OCI-LY7 (cell line): ENCODE measurements around the gene MAPK8IP3.

Experiments
- EZH2phosphoT487 ChIP-seq: fragments of 200-600 bp; sonication (generic); IDR thresholded peaks from 2 replicates; pipeline ENCODE4 v1.6.1; 2018; ENCODE audit warnings: low read depth, borderline replicate concordance, mild to moderate bottlenecking, mixed run types, antibody characterized with exemption, low read length, moderate library complexity, mixed read lengths
- TF ChIP-seq, protein P1 (sequence below): fragments of 200-600 bp; sonication (generic); conservative IDR thresholded peaks from 2 replicates; pipeline ENCODE4 v1.5.1; 2014; ENCODE audit warnings: mild to moderate bottlenecking, antibody characterized with exemption, low read length, moderate library complexity, mixed read lengths

DNA sequence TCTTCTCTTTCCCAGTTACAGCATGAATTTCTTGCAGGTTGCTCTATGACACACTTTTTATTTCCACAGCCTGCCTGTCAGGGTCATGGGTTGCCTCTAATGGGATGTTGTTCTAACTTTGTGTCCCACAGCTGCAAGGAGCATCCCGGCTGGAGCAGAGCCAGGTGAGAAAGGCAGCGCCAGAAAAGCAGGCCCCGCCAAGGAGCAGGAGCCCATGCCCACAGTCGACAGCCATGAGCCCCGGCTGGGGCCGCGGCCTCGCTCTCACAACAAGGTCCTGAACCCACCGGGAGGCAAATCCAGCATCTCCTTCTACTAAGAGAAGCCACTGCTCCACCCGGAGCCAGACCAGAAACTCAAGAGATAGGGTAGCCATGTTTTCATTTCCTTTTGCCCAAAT is 7.3 kb upstream of the MAPK8IP3 start:
- TF ChIP-seq, protein P1, sequence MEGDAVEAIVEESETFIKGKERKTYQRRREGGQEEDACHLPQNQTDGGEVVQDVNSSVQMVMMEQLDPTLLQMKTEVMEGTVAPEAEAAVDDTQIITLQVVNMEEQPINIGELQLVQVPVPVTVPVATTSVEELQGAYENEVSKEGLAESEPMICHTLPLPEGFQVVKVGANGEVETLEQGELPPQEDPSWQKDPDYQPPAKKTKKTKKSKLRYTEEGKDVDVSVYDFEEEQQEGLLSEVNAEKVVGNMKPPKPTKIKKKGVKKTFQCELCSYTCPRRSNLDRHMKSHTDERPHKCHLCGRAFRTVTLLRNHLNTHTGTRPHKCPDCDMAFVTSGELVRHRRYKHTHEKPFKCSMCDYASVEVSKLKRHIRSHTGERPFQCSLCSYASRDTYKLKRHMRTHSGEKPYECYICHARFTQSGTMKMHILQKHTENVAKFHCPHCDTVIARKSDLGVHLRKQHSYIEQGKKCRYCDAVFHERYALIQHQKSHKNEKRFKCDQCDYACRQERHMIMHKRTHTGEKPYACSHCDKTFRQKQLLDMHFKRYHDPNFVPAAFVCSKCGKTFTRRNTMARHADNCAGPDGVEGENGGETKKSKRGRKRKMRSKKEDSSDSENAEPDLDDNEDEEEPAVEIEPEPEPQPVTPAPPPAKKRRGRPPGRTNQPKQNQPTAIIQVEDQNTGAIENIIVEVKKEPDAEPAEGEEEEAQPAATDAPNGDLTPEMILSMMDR = no peak
- TF ChIP-seq EZH2phosphoT487 = no peak
